ENCODE measurements around the gene ZNF195.
"Not testable (repeated sequence)": the region's sequence is repeated elsewhere in the genome, so short reads cannot be mapped to it uniquely, and the experiment has no call there.

ZNF195 gene

DNA sequence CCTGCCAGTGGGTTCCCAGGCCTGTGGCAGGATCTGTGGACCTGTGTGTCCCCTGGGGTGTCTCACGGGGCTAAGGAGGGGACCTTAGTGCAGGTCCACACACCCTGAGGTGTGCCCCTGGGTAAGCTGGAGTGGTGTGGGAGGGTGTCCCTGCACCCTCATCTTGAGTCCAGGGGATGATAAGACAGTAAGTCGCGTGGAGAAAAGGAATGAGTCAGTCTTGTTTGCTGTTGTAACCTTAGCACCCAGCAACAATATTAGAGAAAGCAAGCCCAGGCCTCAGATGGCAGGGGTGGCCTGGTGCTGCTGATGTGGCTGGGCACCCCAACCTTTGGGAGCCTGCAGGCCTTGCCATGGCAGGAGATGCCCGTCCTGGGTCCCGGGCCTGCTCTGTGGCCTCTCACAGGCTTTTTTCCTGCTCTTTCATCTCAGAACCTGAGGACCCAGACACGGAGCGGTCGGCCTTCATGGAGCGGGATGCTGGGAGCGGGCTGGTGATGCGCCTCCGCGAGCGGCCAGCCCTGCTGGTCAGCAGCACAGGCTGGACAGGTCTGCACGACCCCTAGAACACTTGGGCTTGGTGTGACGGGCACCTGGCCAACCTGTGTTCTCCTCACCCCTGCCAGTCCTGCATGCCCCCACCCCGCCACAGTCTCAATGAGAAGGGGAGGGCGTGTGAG lies 23.4 kb upstream of the ZNF195 start:
- not testable (repeated sequence) for DNase-seq (ENCODE audit: low read depth)

DNA sequence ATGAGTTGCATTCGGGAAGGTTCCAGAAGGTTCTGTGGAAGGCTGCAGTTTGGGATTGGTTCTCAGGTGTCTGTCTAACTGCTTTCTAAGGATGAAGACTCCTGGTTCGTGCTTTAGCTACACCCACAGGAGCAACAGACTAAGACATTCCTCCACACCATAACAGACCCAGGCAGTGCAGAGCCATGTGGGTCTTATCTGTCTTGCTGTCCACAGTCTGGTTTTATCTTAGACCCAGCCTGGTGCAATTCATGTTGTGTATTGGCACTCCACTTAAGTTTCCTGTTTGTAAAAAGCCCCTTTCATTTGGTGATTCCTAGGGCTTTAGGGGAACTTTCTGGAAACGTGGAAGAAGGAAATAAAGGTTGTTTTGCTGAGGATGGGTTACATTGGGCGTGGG lies 22.1 kb upstream of the ZNF195 start:
- not testable (repeated sequence) for DNase-seq (ENCODE audit: low read depth)

DNA sequence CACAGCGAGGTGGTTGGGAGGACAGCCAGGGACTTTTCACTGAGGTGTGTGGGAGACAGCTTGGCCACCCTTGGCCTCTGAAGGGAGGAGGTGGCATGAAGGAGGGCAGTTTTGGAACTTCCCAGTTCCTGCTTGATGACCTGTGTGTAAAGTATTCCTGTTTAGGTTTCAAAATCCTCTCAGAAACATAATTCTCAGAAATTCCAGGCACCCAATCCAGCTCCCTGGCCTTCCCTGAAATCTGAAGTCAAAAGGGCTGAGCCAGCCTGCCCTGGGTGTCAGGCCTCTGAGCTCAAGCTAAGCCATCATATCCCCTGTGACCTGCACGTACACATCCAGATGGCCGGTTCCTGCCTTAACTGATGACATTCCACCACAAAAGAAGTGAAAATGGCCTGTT lies 19.6 kb upstream of the ZNF195 start:
- DNase-seq (ENCODE audit: low read depth) = not testable (repeated sequence)

DNA sequence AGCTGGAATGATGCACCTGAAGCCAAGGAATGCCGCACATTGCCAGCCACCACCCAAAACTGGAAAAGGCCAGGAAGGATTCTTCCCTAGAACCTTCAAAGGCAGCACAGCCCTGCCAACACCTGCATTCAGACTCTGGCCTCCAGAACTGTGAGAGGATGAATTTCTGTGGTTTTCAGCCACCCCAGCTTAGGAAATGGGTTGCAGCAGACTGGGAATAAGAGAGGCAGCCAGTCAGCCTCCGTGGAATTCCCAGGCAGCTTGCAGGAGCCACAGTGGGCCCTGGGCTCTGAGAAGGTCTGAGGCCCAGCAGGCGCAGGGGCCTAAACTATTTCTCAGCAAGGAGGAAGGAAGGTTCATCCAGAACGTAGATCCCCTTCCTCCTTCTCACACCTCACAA lies 19.2 kb upstream of the ZNF195 start:
- DNase-seq (ENCODE audit: low read depth) = not testable (repeated sequence)

DNA sequence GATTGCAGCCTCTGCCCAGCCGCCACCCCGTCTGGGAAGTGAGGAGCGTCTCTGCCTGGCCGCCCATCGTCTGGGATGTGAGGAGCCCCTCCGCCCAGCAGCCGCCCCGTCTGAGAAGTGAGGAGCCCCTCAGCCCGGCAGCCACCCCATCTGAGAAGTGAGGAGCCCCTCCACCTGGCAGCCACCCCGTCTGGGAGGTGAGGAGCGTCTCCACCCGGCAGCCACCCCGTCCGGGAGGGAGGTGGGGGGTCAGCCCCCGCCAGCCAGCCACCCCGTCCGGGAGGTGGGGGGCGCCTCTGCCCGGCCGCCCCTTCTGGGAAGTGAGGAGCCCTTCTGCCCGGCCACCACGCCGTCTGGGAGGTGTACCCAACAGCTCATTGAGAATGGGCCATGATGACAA lies 18.3 kb upstream of the ZNF195 start:
- not testable (repeated sequence) for DNase-seq (ENCODE audit: low read depth)

DNA sequence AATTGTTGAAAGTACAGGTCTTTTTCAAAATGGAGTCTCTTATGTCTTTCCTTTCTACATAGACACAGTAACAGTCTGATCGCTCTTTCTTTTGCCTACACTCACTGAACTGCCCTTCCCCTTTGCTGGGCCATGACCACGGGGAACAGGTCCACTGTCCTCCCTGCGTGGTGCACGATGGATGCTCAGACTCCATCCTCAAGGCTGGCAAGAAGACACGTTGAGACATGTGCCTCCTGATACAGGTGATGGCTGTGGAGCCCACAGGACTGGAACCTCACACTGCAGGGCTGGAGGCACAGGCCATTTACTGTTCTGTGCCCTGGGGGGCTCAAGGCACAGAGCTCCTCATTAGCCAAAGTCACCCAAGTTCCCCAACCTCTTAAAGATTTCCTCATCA lies 16.5 kb upstream of the ZNF195 start:
- DNase-seq (ENCODE audit: low read depth) = not testable (repeated sequence)

DNA sequence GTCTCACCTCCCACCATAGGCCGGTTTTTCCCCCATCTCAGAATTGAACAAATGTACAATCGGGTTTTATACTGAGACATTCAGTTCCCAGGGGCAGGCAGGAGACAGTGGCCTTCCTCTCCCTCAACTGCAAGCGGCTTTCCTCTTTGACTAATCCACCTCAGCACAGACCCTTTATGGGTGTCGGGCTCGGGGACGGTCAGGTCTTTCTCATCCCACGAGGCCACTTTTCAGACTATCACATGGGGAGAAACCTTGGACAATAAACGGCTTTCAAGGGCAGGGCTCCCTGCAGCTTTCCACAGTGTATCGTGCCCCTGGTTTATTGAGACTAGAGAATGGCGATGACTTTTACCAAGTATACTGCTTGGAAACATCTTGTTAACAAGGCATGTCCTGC lies 16.0 kb upstream of the ZNF195 start:
- DNase-seq (ENCODE audit: low read depth) = not testable (repeated sequence)

DNA sequence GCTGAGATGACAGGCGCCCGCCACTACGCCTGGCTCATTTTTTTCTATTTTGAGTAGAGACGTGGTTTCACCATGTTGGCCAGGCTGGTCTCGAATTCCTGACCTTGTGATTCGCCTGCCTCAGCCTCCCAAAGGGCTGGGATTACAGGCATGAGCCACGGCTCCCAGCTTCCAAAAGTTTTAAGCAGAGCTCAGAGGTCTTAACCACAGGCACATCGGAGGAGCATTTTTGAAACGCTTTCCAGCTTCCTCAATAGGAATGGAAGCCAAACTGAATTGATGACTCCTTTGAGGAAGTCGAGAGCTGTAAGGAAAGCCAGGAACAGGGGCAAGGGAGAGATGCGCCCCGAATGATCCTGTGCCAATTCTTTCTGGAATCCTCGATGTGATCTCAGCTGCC lies 14.5 kb upstream of the ZNF195 start:
- peak; percentile 31 for DNase-seq (ENCODE audit: low read depth)

DNA sequence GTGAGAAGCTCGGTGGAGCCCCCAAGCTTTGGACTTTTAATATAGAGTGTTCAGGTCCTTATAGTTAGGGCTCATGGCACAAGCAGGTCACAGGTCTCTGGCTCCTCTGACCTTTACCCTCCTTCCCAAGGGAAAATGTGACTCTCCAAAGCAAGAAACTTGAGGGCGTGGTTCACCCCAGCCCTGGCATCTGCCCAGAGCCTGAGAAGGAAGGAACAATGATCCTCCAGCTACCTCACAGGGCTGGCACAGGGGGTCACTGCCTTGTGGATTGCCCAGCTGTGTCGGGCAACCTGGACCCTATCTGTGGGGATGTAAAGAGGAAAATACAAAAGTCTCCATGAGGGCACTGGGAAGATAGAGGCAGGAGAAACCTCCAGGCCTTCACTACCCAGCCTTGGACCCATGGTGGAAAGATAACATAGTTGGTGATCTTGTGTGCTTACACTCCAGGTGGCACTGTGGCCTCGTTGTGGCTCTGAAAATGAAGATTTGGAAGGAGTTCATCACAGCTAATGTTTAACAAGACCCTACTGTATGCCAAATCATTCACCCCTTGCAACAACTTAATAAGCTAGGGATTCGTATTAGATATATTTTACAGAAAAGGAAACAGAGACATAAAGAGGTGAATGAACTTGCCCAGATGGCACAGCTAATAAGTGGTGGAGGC lies 3.8 kb upstream of the ZNF195 start:
- no peak for DNase-seq (ENCODE audit: low read depth)

DNA sequence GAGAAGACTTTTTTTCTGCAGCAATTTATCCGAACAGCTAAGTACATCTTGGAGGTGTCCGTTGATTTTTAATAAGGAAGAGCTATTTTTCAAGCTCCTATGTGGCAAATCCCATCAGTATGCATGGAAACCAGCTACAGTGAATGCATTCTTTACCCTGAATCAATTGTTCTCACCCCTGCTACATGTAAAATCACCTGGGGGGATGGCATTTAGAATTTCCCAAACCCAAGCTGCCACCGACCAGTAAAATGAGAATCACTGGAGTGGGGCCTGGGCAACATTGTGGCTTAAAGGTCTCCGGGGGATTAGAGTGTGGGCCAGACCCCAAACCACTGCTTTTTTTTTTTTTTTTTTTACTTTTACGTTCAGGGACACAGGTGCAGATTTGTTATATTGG lies 2.8 kb upstream of the ZNF195 start:
- no peak for DNase-seq (ENCODE audit: low read depth)

DNA sequence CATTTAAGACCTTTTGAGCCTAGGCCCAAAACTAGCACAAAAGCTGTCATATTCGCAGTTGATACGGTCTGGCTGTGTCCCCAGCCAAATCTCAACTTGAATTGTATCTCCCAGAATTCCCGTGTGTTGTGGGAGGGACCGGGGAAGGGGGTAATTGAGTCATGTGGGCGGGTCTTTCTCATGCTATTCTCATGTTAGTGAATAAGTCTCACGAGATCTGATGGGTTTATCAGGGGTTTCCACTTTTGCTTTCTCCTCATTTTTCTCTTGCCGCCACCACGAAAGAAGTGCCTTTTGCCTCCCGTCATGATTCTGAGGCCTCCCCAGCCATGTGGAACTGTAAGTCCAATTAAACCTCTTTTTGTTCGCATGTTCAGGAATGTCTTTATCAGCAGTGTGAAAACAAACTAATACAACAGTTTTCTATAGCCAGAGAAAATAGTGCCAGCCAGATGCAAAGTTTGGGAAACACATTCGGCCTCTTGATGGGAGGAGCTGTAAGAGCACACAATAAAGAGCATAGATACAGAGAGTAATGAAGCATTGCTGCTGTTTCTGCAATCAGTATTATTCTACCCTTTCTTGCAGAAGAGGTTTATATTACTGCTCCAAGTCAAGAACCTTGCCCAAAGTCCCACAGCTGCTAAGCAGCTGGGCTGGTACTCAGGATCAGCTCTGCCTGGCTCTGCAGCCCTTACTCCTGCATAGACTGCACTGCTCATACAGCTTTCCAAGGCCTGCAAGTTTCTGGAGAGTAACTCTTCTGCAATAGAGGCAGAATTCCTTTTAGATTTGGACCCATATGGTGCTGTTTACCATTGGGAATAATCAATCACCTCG lies 2.0 kb upstream of the ZNF195 start:
- no peak for DNase-seq (ENCODE audit: low read depth)

DNA sequence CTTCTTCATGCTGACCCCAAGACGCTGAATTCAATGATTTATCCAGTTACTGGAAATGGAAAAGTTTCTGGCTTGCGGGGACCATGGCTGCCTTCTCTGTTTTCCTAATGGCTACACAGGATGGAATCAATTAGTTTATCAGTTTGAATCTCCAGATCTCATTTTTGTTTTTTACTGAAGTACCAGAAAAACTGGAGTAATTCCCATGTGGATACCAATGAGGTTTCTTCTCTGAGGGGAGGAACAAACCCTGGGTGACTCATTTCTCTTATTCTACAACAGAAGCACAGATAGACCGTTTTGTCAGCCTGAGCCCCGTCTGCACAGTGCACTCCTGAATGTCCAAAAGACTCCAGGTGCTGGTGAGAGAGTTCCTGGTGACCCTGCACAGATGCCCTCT lies 3.4 kb downstream of the ZNF195 start:
- DNase-seq (ENCODE audit: low read depth) = no peak

DNA sequence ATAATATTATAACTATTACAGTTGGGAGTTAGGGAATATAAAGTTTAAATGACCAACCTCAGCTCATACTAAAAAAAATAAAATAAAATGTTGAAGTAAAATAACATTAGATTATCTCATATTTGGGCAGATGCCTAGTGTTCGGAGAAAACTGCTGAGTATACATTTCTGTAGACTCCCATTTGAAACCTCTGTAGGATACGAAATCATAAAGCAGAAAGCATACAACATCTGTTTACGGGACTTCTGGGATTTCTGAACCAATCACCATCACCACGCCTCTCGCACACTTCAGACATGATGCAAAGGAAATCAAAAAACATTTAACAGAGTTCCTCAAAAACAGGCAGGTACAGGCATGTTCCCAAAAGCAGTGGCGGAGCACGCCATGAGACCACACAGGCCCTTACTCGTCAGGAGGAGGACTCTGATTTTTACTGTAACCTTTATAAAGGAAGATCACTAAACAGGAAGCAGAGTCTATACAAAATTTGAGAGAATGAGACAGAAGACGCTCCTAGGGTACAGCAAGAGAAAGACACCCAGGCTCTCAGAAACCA lies 8.6 kb downstream of the ZNF195 start:
- no peak for DNase-seq (ENCODE audit: low read depth)

DNA sequence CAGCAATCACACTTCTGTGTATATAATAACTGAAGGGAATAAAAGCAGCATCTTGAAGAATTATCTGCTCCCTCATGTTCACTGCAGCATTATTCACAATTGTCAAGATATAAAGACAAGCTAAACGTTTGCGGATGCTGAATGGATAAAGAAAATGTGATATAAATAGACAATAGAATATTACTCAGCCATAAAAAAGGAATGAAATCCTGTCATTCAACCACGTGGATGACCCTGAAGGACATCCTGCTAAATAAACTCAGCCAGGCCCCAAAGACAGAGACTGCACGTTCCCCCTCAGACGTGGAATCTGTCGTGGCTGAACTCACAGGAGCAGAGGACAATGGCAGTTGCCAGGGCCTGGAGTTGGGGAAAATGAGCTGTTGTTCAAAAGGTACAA lies 9.6 kb downstream of the ZNF195 start:
- no peak for DNase-seq (ENCODE audit: low read depth)

DNA sequence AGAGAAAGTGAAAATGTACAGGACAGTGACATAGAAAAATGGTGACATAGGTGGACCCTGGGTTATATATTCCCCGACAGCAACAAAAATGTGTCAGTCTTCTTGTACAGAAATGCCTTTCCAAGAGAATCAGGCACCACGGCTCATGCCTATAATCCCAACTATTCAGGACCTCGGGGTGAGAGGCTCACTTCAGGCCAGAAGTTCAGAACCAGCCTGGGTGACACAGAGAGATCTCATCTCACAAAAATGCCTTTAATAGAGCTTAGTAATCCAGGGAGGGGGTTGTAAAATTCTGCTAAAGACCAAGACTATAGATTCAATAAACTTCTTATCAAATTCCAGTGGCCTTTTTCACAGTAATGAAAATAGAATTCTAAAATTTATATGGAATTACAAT lies 10.7 kb downstream of the ZNF195 start:
- DNase-seq (ENCODE audit: low read depth) = no peak

DNA sequence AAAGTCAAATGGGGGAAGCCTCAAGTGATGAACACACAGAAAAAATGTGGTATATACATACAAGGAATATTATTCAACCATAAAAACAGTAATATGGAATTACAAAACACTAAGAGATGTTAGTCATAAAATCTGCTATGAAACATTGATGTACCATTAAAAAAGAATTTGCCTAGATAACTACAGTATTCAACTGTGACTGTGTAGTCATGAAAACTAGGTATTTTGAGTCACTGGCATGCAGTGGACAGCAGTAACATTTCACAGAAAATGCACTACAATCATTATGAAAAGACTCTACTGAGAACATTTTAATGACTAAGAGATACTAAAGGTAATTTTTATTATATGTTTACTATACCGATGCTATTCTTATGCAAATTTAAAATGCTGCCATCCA lies 11.7 kb downstream of the ZNF195 start:
- DNase-seq (ENCODE audit: low read depth) = no peak

DNA sequence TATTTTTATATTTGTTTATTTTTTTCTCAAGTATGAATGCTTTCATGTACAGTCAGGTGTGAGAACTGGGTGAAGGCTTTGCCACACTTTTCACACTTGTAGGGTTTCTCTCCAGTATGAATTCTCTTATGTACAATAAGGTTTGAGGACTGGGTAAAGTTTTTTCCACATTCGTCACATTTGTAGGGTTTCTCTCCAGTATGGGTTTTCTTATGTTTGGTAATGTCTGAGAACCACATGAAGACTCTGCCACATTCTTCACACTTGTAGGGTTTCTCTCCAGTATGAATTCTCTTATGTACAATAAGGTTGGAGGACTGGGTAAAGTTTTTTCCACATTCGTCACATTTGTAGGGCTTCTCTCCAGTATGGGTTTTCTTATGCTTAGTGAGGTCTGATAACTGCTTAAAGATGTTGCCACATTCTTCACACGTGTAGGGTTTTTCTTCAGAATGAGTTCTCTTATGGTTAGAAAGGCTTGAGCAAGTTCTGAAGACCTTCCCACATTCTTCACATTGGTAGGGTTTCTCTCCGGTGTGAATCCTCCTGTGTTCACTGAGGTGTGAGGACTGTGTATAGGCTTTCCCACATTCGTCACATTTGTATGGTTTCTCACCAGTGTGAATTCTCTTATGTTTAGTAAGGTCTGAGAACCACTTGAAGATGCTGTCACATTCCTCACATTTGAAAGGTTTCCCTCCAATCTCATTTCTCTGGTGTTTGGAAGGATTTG lies 19.7 kb downstream of the ZNF195 start:
- no peak for DNase-seq (ENCODE audit: low read depth)

DNA sequence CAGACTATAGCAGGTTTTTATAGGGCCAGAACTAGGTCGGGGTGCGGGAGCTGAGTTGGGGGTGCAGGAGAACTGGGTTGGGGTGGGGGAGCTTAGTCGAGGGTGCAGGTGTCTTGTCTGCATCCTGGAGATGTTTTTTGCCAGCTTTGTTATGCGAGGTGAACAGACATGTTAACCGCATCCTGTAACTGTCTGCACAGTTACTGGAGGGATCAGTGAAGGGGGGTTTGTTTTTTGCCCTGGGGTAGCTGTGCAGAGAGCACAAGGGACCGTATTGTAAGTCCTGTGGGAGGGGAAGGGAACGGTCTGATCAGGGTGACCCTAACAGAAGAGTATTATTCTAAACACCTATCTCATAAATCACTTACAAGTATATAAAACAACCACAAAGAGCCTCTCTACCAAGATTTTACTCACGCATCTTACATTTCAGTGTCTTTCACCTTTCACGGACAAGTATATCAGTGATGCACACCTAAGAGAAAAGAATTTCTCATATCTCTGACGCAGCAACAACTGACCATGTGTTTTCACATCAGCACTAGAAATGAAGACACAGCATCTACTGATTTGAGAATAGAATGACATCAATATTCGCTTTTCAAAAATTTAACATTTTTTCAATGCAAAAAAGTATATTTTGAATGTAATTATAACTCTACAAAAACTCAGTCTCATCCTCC lies 20.8 kb downstream of the ZNF195 start:
- no peak for DNase-seq (ENCODE audit: low read depth)

DNA sequence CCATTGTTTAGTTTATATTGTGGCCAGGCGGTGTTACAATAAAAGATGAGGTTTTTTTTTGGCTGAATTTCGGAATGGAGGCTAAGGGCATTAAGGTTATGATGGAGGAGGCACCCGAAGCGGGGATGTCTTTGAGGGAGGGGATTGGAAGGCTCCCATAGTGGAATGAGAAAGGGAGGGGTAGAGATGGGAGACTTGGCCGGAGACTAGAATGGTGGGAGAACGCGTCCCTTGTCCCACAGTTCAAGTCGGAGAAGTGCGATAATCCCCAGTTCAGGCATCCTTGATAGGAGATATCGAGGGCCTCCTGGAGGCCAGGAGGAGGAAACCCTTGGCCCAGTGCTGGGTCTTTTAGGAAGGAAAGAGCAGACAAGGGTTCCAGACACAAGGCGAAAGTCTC lies 21.6 kb downstream of the ZNF195 start:
- DNase-seq (ENCODE audit: low read depth) = no peak

DNA sequence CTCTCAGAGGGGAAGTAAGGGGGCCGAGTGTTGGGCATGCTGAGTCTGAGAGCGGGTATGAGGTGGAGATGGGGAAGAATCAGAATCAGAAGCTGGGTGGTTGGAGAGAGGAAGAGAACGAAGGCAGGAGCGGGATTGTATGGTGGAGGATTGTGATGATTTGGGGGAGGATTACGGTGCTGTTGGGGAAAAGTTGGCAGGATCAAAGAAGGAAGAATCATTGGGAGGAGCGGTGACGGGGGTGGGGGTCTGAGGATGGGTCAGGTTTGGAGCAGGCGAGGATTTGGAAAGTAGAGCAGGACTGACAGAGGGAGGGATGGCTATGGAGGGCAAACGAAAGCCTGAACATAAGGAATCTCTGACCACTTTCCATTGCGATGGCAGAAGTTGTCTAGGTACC lies 22.1 kb downstream of the ZNF195 start:
- DNase-seq (ENCODE audit: low read depth) = no peak

DNA sequence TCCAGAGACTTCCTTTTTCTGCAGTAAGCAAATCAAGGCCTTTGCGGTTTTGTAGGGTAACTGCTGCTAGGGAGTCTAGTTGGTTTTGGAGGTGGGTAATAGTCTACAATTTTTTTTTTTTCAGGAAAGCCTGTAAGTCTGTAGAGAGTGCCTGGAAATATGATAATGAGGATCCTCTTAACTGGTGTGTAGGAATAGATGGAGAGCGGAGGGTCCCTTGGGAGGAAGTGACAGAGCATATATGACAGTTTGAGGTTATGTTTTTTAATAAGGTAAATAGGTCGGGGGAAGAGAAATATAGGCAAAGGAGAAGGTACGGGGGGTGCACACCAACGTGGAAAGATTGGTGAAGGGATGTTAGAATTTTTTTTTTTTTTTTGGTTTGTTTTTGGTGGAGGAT lies 25.9 kb downstream of the ZNF195 start:
- DNase-seq (ENCODE audit: low read depth) = no peak

DNA sequence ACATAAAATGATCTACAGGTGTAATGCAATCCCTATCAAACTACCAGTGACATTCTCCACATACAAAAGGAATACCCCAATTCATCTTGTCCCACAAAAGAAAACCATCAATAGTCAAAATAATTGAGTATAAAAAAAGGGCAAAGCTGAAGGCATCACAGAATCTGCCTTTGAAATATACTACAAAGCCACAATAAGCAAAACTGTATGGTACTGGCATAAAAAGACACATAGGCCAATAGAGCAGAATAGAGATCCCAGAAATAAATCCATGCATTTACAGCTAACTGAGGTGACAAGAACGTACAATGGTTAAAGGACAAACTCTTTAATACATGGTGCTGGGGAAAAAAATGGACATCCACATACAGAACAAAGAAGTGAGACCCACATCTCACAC lies 31.8 kb downstream of the ZNF195 start:
- no peak for DNase-seq (ENCODE audit: low read depth)
